ENCODE results near the gene SHCBP1L. TPM values are rescaled to one million over a fixed set of nuclear protein-coding genes. Genes with fewer than 3 reads are reported as not detected.
A peak's percentile ranks its signal among the peaks of the same experiment; 100 is the strongest.

The SHCBP1L gene
- total RNA-seq, 1 donor from 2014 or later = not detected

DNA sequence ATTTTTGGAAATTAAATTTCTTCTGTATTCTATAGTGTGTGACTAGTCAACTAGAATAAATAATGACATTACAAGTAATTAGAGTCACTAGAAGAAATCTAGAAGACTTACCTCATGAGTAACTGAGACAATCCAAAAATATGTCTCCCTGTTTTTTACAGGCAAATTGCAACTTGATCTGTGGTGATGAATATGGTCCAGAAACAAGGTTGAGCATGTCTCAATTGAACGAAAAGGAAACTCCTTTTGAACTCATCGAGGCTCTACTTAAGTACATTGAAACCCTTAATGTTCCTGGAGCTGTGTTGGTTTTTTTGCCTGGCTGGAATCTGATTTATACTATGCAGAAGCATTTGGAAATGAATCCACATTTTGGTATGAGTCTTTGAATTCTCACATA lies 77.1 kb downstream of the SHCBP1L start:
- H3K4me3 Mint-ChIP-seq (ENCODE audit: low read depth) = no peak overlapping the region
- intact Hi-C loops (cut with micrococcal nuclease) = loop anchor here (5.0 kb wide), 1 partner anchor 34 kb away; no protein-coding TSS in a partner anchor
- peaks cover 16% of the 10 kb centered on the region for H3K4me1 Mint-ChIP-seq (ENCODE audit: low read depth)
- no peak for DNase-seq (ENCODE audit: low spot score)
- H3K9me3 Mint-ChIP-seq = no peaks in the 10 kb centered on the region
- H3K27ac Mint-ChIP-seq = no peak overlapping the region
- no peaks in the 10 kb centered on the region for H3K27me3 Mint-ChIP-seq (ENCODE audit: low read depth)
- H3K36me3 Mint-ChIP-seq (ENCODE audit: low read depth) = peaks cover 97% of the 10 kb centered on the region

DNA sequence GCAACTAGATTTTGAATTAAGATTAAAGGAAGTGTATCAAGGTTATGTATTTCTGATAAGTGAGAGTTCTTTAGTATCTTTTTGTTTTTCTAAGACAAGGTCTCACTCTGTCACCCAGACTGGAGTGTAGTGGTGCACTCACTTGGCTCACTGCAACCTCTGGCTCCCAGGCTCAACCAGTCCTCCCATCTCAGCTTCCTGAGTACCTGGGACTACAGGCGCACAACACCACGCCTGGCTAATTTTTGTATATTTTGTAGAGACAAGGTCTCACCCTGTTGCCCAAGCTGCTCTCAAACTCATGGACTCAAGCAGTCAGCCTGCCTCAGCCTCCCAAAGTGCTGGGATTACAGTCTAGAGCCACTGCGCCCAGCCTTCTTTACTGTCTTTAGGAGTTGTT lies 80.1 kb downstream of the SHCBP1L start:
- H3K27me3 Mint-ChIP-seq (ENCODE audit: low read depth) = no peaks in the 10 kb centered on the region
- no peaks in the 10 kb centered on the region for H3K9me3 Mint-ChIP-seq
- H3K27ac Mint-ChIP-seq = no peak overlapping the region
- no peak overlapping the region for H3K4me3 Mint-ChIP-seq (ENCODE audit: low read depth)
- DNase-seq (ENCODE audit: low spot score) = no peak
- peaks cover 90% of the 10 kb centered on the region for H3K36me3 Mint-ChIP-seq (ENCODE audit: low read depth)
- intact Hi-C loops (cut with micrococcal nuclease) = no loop called here
- H3K4me1 Mint-ChIP-seq (ENCODE audit: low read depth) = peaks cover 13% of the 10 kb centered on the region

DNA sequence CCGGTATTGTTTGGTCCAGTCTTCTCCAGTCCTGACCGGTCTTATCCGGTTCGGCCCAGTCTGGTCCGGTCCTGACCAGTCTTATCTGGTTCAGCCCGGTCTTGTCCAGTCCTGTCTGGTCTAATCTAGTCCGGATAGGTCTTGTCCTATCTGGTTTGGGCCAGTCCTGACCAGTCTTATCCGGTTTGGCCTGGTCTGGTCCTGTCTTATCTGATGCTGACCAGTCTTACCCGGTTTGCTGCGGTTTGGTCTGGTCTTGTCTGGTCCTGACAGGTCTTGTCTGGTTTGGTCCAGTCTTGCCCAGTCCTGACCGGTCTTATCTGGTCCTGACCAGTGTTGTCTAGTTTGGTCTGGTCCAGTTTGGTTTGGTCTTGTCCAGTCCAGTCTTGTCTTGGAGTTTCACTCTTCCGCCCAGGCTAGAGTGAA lies 83.7 kb downstream of the SHCBP1L start:
- H3K4me3 Mint-ChIP-seq (ENCODE audit: low read depth) = no peak overlapping the region
- intact Hi-C loops (cut with micrococcal nuclease) = no loop called here
- peak overlapping the region; percentile 12 for H3K27ac Mint-ChIP-seq
- peaks cover 4% of the 10 kb centered on the region for H3K4me1 Mint-ChIP-seq (ENCODE audit: low read depth)
- no peaks in the 10 kb centered on the region for H3K9me3 Mint-ChIP-seq
- H3K36me3 Mint-ChIP-seq (ENCODE audit: low read depth) = peaks cover 91% of the 10 kb centered on the region
- H3K27me3 Mint-ChIP-seq (ENCODE audit: low read depth) = no peaks in the 10 kb centered on the region
- no peak for DNase-seq (ENCODE audit: low spot score)

DNA sequence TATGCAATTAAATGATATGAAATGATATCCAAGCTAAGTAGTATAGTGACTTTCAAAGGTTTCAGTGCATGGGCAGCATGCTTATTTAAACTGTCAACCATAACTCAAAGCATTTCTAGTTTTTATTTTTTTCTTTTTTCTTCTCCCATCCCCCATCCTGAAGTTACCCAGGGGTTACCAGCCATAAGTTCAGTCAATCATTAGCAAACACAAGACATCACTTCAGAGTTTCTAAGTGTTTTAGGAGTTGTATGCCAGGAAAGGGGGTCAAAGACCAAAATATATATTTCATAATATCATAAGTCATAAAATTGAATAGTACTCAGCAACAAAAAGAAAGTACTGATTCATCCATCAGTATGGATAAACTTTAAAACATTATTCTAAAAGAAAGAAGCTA lies 85.1 kb downstream of the SHCBP1L start:
- intact Hi-C loops (cut with micrococcal nuclease) = no loop called here
- no peak overlapping the region for H3K27ac Mint-ChIP-seq

DNA sequence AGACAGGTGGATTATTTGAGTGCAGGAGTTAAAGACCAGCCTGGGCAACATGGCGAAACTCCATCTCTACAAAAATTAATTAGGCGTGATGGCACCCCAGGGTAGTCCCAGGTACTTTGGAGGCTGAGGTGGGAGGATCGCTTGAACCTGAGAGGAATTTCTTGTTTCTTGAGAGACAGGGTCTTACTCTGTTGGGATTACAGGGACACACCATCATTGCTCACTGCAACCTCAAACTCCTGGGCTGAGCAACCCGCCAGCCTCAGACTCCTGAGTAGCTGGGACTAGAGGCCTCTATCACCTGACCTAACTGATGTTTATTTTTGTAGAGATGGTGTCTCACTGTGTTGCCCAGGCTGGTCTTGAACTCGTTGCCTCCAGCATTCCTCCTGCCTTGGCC lies 89.0 kb downstream of the SHCBP1L start:
- Mint-ChIP-seq H3K4me1 (ENCODE audit: low read depth) (peaks cover 19% of the 10 kb centered on the region), H3K27ac (no peak overlapping the region), H3K9me3 (no peaks in the 10 kb centered on the region), H3K36me3 (ENCODE audit: low read depth) (peaks cover 89% of the 10 kb centered on the region), H3K4me3 (ENCODE audit: low read depth) (no peak overlapping the region), H3K27me3 (ENCODE audit: low read depth) (no peaks in the 10 kb centered on the region)
- DNase-seq (ENCODE audit: low spot score) = no peak
- intact Hi-C loops (cut with micrococcal nuclease) = no loop called here

More for the DNA sequence above, 85.1 kb downstream of the SHCBP1L start:
- H3K9me3 Mint-ChIP-seq = no peaks in the 10 kb centered on the region
- DNase-seq (ENCODE audit: low spot score) = no peak
- no peaks in the 10 kb centered on the region for H3K27me3 Mint-ChIP-seq (ENCODE audit: low read depth)
- no peak overlapping the region for H3K4me3 Mint-ChIP-seq (ENCODE audit: low read depth)
- peaks cover 86% of the 10 kb centered on the region for H3K36me3 Mint-ChIP-seq (ENCODE audit: low read depth)
- peaks cover 4% of the 10 kb centered on the region for H3K4me1 Mint-ChIP-seq (ENCODE audit: low read depth)

DNA sequence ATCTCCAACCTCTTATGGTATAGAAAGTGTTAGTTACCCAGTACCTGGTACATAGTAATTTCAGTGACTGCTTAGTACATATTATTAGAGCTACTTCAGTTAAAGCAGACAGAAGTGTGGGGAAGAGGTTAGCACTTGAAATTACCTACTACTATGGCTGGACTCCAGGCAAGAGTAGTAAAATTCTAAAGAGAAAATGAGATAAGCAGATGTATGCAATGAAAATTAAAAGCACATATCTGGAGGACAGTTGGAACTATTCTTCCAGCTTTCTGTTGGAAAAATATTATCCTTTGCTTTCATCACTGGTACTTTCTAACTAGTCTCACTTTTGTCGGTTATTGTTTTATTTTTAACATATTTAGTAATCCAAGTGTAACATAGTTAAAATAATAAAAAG lies 90.1 kb downstream of the SHCBP1L start:
- DNase-seq (ENCODE audit: low spot score) = no peak
- intact Hi-C loops (cut with micrococcal nuclease) = no loop called here
- peaks cover 19% of the 10 kb centered on the region for H3K4me1 Mint-ChIP-seq (ENCODE audit: low read depth)
- peaks cover 93% of the 10 kb centered on the region for H3K36me3 Mint-ChIP-seq (ENCODE audit: low read depth)
- H3K9me3 Mint-ChIP-seq = no peaks in the 10 kb centered on the region
- H3K4me3 Mint-ChIP-seq (ENCODE audit: low read depth) = no peak overlapping the region
- H3K27ac Mint-ChIP-seq = peak overlapping the region; percentile 67
- no peaks in the 10 kb centered on the region for H3K27me3 Mint-ChIP-seq (ENCODE audit: low read depth)

DNA sequence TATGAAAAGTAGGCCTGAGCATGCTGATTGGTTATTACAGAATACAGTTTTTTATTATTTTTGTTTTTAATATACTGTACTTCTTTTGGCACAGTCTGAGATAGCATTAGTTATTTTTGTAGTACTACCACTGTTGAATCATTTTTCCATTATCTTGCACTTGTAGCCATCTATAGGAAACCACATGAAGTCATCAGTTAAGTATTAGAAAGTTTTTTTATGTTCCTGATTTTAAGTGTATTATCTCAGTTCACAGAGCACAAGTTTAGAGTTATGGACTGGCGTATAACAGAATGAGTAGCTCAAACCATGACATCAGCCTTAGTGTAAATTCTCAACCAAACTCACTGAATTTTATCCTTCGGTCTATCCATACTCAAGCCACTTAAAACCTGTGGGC lies 91.0 kb downstream of the SHCBP1L start:
- H3K4me1 Mint-ChIP-seq (ENCODE audit: low read depth) = peaks cover 19% of the 10 kb centered on the region
- H3K27ac Mint-ChIP-seq = peak overlapping the region; percentile 67

DNA sequence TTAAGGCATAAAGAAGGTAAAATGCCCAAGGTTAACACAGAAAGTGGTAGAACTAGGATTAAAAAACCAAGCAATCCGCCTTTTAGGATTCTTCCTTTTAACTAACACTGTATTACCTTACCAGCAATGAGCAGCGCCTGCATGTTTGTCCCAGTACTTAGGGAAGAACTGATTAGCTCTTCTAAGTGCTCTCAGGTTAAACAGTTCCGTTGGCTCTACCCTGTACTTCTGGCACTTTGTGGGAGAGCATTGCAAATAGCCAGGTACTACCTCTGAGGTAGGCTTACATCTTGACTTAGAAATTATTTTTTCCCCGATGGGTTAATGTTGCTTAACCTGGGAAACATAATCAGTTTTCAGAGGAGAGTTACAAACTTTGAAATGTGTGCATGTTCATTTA lies 92.3 kb downstream of the SHCBP1L start:
- H3K36me3 Mint-ChIP-seq (ENCODE audit: low read depth) = peaks cover 90% of the 10 kb centered on the region
- no peak overlapping the region for H3K27ac Mint-ChIP-seq
- intact Hi-C loops (cut with micrococcal nuclease) = no loop called here
- H3K27me3 Mint-ChIP-seq (ENCODE audit: low read depth) = no peaks in the 10 kb centered on the region
- no peak for DNase-seq (ENCODE audit: low spot score)
- H3K4me3 Mint-ChIP-seq (ENCODE audit: low read depth) = no peak overlapping the region
- H3K4me1 Mint-ChIP-seq (ENCODE audit: low read depth) = peaks cover 16% of the 10 kb centered on the region
- H3K9me3 Mint-ChIP-seq = no peaks in the 10 kb centered on the region

More for the DNA sequence above, 91.0 kb downstream of the SHCBP1L start:
- no peak overlapping the region for H3K4me3 Mint-ChIP-seq (ENCODE audit: low read depth)
- DNase-seq (ENCODE audit: low spot score) = no peak
- no peaks in the 10 kb centered on the region for H3K27me3 Mint-ChIP-seq (ENCODE audit: low read depth)
- intact Hi-C loops (cut with micrococcal nuclease) = no loop called here
- H3K9me3 Mint-ChIP-seq = no peaks in the 10 kb centered on the region
- peaks cover 93% of the 10 kb centered on the region for H3K36me3 Mint-ChIP-seq (ENCODE audit: low read depth)

DNA sequence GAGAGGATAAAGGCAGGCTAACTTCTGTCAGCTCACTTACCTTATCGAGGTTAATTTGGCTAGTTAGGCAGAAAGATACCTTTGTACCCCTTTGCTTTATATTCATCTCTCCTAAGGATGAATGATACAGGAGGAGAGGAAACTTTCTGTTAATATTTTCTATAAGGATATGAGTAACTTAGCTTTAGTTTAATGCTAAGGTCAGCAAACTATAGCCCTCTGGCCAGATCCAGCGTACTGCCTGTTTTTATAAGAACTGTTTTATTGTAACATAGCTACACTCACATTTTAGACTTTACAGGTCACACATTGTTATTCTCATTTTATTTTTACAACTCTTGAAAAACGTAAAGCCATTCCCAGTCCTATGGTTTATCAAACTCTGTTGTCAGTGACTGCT lies 95.8 kb downstream of the SHCBP1L start:
- Mint-ChIP-seq H3K4me1 (ENCODE audit: low read depth) (peaks cover 11% of the 10 kb centered on the region), H3K36me3 (ENCODE audit: low read depth) (peaks cover 93% of the 10 kb centered on the region), H3K27ac (no peak overlapping the region), H3K4me3 (ENCODE audit: low read depth) (no peak overlapping the region), H3K27me3 (ENCODE audit: low read depth) (no peaks in the 10 kb centered on the region), H3K9me3 (no peaks in the 10 kb centered on the region)
- DNase-seq (ENCODE audit: low spot score) = no peak
- intact Hi-C loops (cut with micrococcal nuclease) = loop anchor here (2.0 kb wide), 1 partner anchor 16 kb away; no protein-coding TSS in a partner anchor

DNA sequence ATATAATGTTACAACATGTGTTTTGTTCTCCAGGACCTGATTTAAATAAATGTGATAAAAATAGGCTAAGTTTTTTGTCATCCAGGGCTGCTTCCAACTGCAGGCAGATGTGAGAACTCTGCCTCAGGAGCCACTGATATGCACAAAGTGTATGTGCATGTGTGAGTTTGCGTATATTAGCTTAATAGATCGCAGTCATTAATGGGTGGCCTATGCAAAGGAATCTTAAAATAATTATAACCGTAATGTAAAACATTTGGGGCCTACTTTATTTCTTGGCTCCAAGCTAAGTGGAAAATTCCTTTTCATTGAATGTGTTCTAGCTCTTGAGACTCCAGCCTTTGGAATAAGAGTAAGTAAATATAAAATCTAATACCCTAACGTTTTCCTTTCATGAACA lies 97.1 kb downstream of the SHCBP1L start:
- peaks cover 92% of the 10 kb centered on the region for H3K36me3 Mint-ChIP-seq (ENCODE audit: low read depth)
- no peaks in the 10 kb centered on the region for H3K27me3 Mint-ChIP-seq (ENCODE audit: low read depth)
- H3K27ac Mint-ChIP-seq = no peak overlapping the region
- peaks cover 6% of the 10 kb centered on the region for H3K4me1 Mint-ChIP-seq (ENCODE audit: low read depth)
- no peak overlapping the region for H3K4me3 Mint-ChIP-seq (ENCODE audit: low read depth)
- no peaks in the 10 kb centered on the region for H3K9me3 Mint-ChIP-seq
- no peak for DNase-seq (ENCODE audit: low spot score)
- intact Hi-C loops (cut with micrococcal nuclease) = loop anchor here (2.0 kb wide), 1 partner anchor 15 kb away; no protein-coding TSS in a partner anchor

DNA sequence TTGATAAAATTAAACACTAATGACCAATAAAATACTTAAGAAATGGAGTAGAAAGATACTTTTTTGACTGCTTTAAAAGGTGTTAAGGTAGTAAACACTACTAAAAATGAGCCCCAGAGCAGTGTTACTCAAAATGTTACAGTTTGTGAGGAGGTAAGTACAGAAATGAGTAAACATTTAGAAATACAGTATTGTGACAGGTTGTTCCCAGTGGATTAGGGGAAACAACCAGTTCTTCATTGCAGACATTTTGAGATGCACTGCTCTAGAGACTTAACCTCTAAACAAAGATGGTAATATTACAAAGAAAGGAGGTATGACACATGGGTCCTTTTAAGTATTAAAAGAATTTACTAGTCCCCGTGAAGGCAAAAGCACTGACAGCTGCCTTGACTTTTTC lies 101.1 kb downstream of the SHCBP1L start:
- no peak overlapping the region for H3K27ac Mint-ChIP-seq

DNA sequence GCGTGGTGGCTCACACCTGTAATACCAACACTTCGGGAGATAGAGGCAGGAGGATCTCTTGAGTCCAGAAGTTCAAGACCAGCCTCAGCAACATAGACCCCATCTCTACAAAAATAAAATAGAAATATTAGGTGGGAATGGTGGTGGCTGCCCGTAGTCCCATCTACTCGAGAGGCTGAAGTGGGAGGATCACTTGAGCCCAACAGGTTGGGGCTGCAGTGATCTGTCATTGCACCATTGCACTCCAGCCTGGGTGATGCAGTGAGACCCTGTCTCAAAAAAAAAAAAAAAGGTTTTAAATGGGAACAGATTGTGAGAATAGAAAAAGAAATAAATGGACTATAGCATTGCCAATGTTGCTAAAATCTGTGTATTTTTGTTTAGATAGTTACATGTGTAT lies 102.6 kb downstream of the SHCBP1L start:
- Mint-ChIP-seq H3K27ac (peak overlapping the region; percentile 8), H3K9me3 (no peaks in the 10 kb centered on the region), H3K4me3 (ENCODE audit: low read depth) (no peak overlapping the region), H3K36me3 (ENCODE audit: low read depth) (peaks cover 93% of the 10 kb centered on the region), H3K27me3 (ENCODE audit: low read depth) (no peaks in the 10 kb centered on the region), H3K4me1 (ENCODE audit: low read depth) (peaks cover 41% of the 10 kb centered on the region)
- DNase-seq (ENCODE audit: low spot score) = no peak
- intact Hi-C loops (cut with micrococcal nuclease) = no loop called here

More for the DNA sequence above, 101.1 kb downstream of the SHCBP1L start:
- Mint-ChIP-seq H3K4me1 (ENCODE audit: low read depth) (peaks cover 34% of the 10 kb centered on the region), H3K36me3 (ENCODE audit: low read depth) (peaks cover 92% of the 10 kb centered on the region), H3K27me3 (ENCODE audit: low read depth) (no peaks in the 10 kb centered on the region), H3K9me3 (no peaks in the 10 kb centered on the region), H3K4me3 (ENCODE audit: low read depth) (no peak overlapping the region)
- intact Hi-C loops (cut with micrococcal nuclease) = no loop called here
- DNase-seq (ENCODE audit: low spot score) = no peak

All from activated T-helper 2 cell treated with anti-CD3 and anti-CD28 coated beads, Interferon-gamma antibody, Interleukin-2, Interleukin-4, amounts not matched to agents 10 μg/mL and 5 μg/mL and 100 μg/mL, durations not matched to agents 14 hours and 24 hours and 36 hours (primary cell).